PC-9 (cell line): ENCODE measurements around the gene IL3. TPM values are rescaled to one million over a fixed set of nuclear protein-coding genes. Genes with fewer than 3 reads are reported as not detected.

ENCODE experiments used
- BruUV-seq: library from RNA; stranded (reverse); fragments of 400-500 nt; replicated peaks from 2 replicates; lab custom pipeline; 2021; lab: Mats Ljungman, UMichigan
- CTCF ChIA-PET: fragments of 300-600 bp; sonication (Branson Sonifier 250); formaldehyde crosslinking; loops from one replicate; lab custom pipeline; 2022; ENCODE audit warnings: antibody characterized with exemption; lab: Charles Lee
- POLR2A ChIA-PET: fragments of 300-600 bp; sonication (Branson Sonifier 250); formaldehyde crosslinking; loops from one replicate; lab custom pipeline; 2022; ENCODE audit warnings: antibody characterized with exemption; ENCODE audit not compliant: unreplicated experiment; lab: Charles Lee
- DNase-seq, 2 experiments: peaks; one replicate each; pipeline versions ENCODE4 v3.0.0 to v3.0.0-alpha.2; 2015 to 2022; ENCODE audit warnings: mixed read lengths in 1 of 2
- H2AFZ ChIP-seq: fragments of 200-600 bp; sonication (generic); 2 replicates; pipeline ENCODE4 v1.8.1; 2017; ENCODE audit warnings: antibody characterized with exemption
- H3F3A ChIP-seq: fragments of 200-600 bp; sonication (generic); 2 replicates; pipeline ENCODE4 v1.8.1; 2017; ENCODE audit warnings: antibody characterized with exemption, mild to moderate bottlenecking, low read depth; ENCODE audit not compliant: insufficient read depth
- H3K27ac ChIP-seq: fragments of 200-600 bp; sonication (generic); 2 replicates; pipeline ENCODE4 v1.6.1; 2016; ENCODE audit warnings: mixed run types
- H3K27me3 ChIP-seq: fragments of 200-600 bp; sonication (generic); 2 replicates; pipeline ENCODE4 v1.6.1; 2016; ENCODE audit warnings: low read depth, mixed run types; ENCODE audit not compliant: insufficient read depth
- H3K36me3 ChIP-seq: fragments of 200-600 bp; sonication (generic); 2 replicates; pipeline ENCODE4 v1.6.1; 2016; ENCODE audit warnings: low read depth, mixed run types
- H3K4me1 ChIP-seq: fragments of 200-600 bp; sonication (generic); replicated peaks from 2 replicates; pipeline ENCODE4 v1.6.1; 2016; ENCODE audit warnings: mixed run types; ENCODE audit not compliant: insufficient read depth
- H3K4me2 ChIP-seq: fragments of 200-600 bp; sonication (generic); 2 replicates; pipeline ENCODE4 v1.6.1; 2017; ENCODE audit warnings: mixed run types
- H3K4me3 ChIP-seq: fragments of 200-600 bp; sonication (generic); 2 replicates; pipeline ENCODE4 v1.6.1; 2016; ENCODE audit warnings: mixed run types
- H3K79me2 ChIP-seq: fragments of 200-600 bp; sonication (generic); 2 replicates; pipeline ENCODE4 v1.6.1; 2017; ENCODE audit warnings: low read depth, mixed run types
- H3K9me2 ChIP-seq: fragments of 200-600 bp; sonication (generic); 2 replicates; pipeline ENCODE4 v1.8.1; 2017; ENCODE audit warnings: mild to moderate bottlenecking; ENCODE audit not compliant: insufficient read depth
- H3K9me3 ChIP-seq: fragments of 200-600 bp; sonication (generic); 2 replicates; pipeline ENCODE4 v1.8.1; 2016; ENCODE audit warnings: low read depth; ENCODE audit not compliant: insufficient read depth
- H4K20me1 ChIP-seq: fragments of 200-600 bp; sonication (generic); 2 replicates; pipeline ENCODE4 v1.8.1; 2017; ENCODE audit not compliant: insufficient read depth
- EZH2 ChIP-seq: fragments of 200-600 bp; sonication (generic); IDR thresholded peaks from 2 replicates; pipeline ENCODE4 v1.8.0; 2017; ENCODE audit warnings: antibody characterized with exemption, low read depth
- intact Hi-C: fragments of 100-400 bp; cut with micrococcal nuclease; formaldehyde crosslinking; loops from one replicate; pipeline ENCODE4 v1.10.0; 2022; ENCODE audit not compliant: unreplicated experiment
- total RNA-seq: library from RNA; stranded (reverse); gene quantifications from 2 replicates; pipeline ENCODE4 v1.2.3, GENCODE V29; 2021
- TF ChIP-seq, protein P1 (sequence below): fragments of 200-600 bp; sonication (generic); conservative IDR thresholded peaks from 2 replicates; pipeline ENCODE4 v1.6.1; 2017; ENCODE audit warnings: mixed run types, antibody characterized with exemption, mild to moderate bottlenecking, moderate library complexity

The IL3 gene
- total RNA-seq, 1 experiment from 2014 or later, result not detected

DNA sequence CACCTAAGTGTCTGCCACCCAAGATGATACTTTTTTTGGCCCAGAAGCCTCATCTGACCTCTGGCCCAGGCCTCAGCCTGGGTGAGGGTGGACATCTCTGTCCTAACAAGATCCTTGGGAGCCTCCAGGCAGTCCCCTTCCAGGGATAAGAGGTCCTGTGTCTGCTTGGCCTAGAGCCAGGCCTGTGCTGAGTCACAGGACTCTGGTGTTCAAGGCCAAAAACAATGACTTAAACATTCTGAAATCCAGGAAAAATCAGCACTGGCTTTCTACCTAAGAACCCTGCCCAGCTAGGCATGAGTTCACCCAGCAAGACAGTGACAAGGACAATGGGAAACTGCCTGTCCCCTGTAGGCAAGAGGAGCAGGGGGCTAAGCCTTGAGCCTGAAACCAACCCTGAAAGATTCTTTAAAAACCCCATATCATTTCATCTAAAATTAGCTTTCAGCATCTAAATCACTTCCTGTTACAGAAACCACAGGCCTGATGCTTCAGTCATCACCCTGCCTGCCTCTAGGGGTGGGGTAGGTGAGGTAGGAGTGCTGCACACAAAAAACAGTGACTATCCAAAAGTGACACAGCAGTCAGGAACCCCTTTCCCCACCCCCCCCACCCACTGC, 43.0 kb downstream of the IL3 start:
- H3K4me3 ChIP-seq, result no peak overlapping the region
- TF ChIP-seq, protein P1, sequence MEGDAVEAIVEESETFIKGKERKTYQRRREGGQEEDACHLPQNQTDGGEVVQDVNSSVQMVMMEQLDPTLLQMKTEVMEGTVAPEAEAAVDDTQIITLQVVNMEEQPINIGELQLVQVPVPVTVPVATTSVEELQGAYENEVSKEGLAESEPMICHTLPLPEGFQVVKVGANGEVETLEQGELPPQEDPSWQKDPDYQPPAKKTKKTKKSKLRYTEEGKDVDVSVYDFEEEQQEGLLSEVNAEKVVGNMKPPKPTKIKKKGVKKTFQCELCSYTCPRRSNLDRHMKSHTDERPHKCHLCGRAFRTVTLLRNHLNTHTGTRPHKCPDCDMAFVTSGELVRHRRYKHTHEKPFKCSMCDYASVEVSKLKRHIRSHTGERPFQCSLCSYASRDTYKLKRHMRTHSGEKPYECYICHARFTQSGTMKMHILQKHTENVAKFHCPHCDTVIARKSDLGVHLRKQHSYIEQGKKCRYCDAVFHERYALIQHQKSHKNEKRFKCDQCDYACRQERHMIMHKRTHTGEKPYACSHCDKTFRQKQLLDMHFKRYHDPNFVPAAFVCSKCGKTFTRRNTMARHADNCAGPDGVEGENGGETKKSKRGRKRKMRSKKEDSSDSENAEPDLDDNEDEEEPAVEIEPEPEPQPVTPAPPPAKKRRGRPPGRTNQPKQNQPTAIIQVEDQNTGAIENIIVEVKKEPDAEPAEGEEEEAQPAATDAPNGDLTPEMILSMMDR, result 0 out of 2 replicates have a peak, but pooled peaks have one; percentile 22
- no peak for TF ChIP-seq EZH2
- H3K9me3 ChIP-seq, result no peaks in the 10 kb centered on the region
- peak overlapping the region; percentile 88 for H3K27ac ChIP-seq
- intact Hi-C loops, result loop anchor here (1.0 to 2.0 kb wide), 2 partner anchors 13 to 29 kb away; no protein-coding TSS in a partner anchor
- BruUV-seq, result no TSS peak
- H2AFZ ChIP-seq, result no peak overlapping the region
- peaks cover 60% of the 10 kb centered on the region for H3K4me1 ChIP-seq
- no peaks in the 10 kb centered on the region for H3K9me2 ChIP-seq
- ChIA-PET CTCF (interaction anchor here (0.5 kb wide), 1 partner anchor 32 kb away, joined by 3 read pairs; no protein-coding TSS in a partner anchor), POLR2A (no interaction called here)
- no peaks in the 10 kb centered on the region for H3K36me3 ChIP-seq
- peaks cover 41% of the 10 kb centered on the region for H3F3A ChIP-seq
- peak overlapping the region; percentile 59 for H3K4me2 ChIP-seq
- no peaks in the 10 kb centered on the region for H3K27me3 ChIP-seq
- H4K20me1 ChIP-seq, result no peaks in the 10 kb centered on the region
- DNase-seq, result peak; percentile 86 to 93
- no peaks in the 10 kb centered on the region for H3K79me2 ChIP-seq

DNA sequence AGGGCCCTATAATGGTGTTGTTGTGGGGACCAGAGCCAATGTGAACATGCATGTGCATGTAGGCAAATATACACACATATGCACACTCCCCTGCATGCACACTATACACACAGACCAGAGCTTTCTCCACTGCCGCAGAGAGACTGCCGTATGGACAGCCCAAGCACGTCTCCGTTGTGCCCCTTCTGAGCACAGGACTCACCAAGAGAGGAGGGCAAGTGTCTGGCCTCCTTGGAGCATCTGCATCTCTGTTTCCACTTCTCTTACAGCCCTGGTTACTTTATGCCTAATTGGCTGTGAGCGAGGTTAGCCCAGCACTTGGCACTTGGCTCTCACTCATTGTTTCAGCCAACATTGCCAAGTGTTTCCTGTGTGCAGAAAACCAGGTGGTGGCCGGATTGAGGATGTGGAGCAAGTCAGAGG, 43.5 kb downstream of the IL3 start:
- no peaks in the 10 kb centered on the region for H3K36me3 ChIP-seq
- no TSS peak for BruUV-seq
- TF ChIP-seq, protein P1, result 0 out of 2 replicates have a peak, but pooled peaks have one; percentile 8
- TF ChIP-seq EZH2, result no peak
- H2AFZ ChIP-seq, result no peak overlapping the region
- no peaks in the 10 kb centered on the region for H4K20me1 ChIP-seq
- ChIA-PET POLR2A (no interaction called here), CTCF (no interaction called here)
- no peak for DNase-seq
- H3K4me2 ChIP-seq, result peak overlapping the region; percentile 59
- H3K9me2 ChIP-seq, result no peaks in the 10 kb centered on the region
- H3K4me3 ChIP-seq, result no peak overlapping the region
- peak overlapping the region; percentile 88 for H3K27ac ChIP-seq
- H3F3A ChIP-seq, result peaks cover 41% of the 10 kb centered on the region
- H3K27me3 ChIP-seq, result no peaks in the 10 kb centered on the region
- intact Hi-C loops, result loop anchor here (1.0 to 2.0 kb wide), 2 partner anchors 14 to 29 kb away; no protein-coding TSS in a partner anchor
- no peaks in the 10 kb centered on the region for H3K9me3 ChIP-seq
- no peaks in the 10 kb centered on the region for H3K79me2 ChIP-seq
- H3K4me1 ChIP-seq, result peaks cover 60% of the 10 kb centered on the region

DNA sequence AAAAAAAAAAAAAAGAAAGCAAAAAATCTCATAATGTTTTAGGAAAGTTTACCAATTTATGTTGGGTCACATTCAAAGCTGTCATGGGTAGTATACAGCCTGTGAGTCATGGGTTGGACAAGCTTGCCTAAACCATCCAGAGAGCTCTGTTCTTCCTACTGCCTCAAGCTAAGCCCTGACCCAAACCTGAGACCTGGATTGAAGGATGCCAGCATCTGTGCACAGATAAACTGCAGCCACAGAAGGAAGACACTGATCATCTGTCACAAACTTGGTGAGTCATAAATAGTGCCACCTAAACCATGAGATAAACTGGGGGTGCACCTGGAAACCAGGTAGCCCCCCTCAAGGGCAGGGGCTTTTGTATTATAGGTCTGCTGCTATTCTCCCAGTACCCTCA, 44.1 kb downstream of the IL3 start:
- POLR2A ChIA-PET, result no interaction called here
- peak in 1 of 2 experiments; percentile 46 for DNase-seq
- no peak overlapping the region for H2AFZ ChIP-seq

More for the DNA sequence above, 44.1 kb downstream of the IL3 start:
- H3F3A ChIP-seq, result peaks cover 41% of the 10 kb centered on the region
- H3K27me3 ChIP-seq, result no peaks in the 10 kb centered on the region
- H3K4me3 ChIP-seq, result no peak overlapping the region
- TF ChIP-seq EZH2, result no peak
- TF ChIP-seq, protein P1, result no peak
- H3K79me2 ChIP-seq, result no peaks in the 10 kb centered on the region
- no peaks in the 10 kb centered on the region for H3K36me3 ChIP-seq
- no TSS peak for BruUV-seq
- intact Hi-C loops, result no loop called here
- CTCF ChIA-PET, result no interaction called here
- H3K9me2 ChIP-seq, result no peaks in the 10 kb centered on the region
- no peaks in the 10 kb centered on the region for H3K9me3 ChIP-seq
- H4K20me1 ChIP-seq, result no peaks in the 10 kb centered on the region
- peak overlapping the region; percentile 88 for H3K27ac ChIP-seq
- peaks cover 58% of the 10 kb centered on the region for H3K4me1 ChIP-seq
- no peak overlapping the region for H3K4me2 ChIP-seq
